Stimulated activated CD4-positive, alpha-beta T cell treated with anti-CD3 and anti-CD28 coated beads, Interleukin-1b, Interleukin-23, amount 100 ng/mL, for 1 hour (primary cell): Measurements from ENCODE around the gene SUSD2.
"Not testable (repeated sequence)": the region's sequence is repeated elsewhere in the genome, so short reads cannot be mapped to it uniquely, and the experiment has no call there.

Experiments used
- DNase-seq, 2 donors: peaks; one replicate each; pipeline ENCODE4 v3.0.0-alpha.2; 2020; ENCODE audit warnings: low read depth in 2 of 2

Gene SUSD2

GRCh38 chr22:24188705-24189248 is 7.5 kb downstream of the SUSD2 start:
- no peak for DNase-seq

DNA sequence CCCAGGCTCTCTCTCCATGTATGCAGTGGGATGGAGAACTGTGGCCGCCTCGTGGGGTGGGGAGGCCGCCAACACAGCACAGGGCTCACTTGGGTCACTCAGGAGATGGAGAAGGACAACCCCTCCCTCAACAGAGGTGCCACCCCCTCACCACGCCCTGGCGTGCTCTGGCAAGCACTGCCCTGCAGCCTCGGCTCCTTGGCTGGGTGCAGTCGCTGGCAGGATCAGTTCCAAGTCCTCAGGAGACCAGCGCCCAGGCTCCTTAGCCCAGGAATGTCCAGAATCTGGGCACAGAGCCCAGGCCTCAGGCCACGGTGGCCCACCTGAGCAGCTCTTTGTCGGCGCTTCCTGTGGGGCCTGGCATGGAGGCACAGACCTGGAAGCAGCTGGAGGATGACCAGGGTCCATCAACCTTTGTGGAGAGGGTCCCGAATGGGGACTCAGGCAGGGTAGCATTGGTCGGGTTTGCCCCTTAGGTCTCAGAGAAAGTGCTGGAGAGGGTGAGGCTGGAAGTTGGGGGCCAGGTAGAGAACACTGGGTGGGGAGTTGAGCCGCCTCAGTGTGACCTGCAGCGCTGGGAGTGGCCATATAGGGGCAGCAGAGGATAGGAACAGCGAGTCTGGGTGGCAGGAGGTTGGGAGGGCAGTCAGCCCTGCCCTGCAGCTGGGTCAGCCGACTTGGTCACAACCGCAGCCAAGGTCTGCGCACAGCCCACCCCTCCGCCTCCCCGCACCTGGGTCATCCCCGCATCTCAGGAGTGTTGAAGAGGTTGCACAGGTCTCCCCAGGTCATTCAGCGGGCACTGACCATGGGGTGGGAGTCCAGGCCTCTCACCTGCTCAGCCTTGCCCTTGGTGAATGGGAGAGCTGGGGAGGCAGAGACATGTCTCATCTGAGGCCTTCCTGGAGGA is 8.2 kb downstream of the SUSD2 start:
- DNase-seq, result no peak

DNA sequence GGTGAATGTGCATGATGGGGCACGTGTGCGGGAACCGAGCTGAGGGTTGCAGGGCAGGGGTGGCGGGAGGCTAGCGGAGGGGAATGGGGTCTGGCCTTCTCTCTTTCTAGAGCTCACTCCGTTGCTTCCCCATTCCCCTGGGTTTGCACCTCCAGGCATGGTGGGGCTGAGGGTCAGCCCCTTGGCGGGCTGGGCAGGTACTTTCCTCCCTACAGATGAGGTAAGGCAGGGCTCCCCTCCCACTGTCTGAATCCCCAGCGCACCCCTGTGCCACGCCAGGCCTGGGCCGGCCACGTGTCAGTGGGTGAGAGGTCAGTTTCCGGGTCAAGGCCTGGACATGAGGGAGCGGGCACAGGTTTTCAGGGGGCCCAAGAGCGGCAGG is 8.9 kb downstream of the SUSD2 start:
- no peak for DNase-seq

DNA sequence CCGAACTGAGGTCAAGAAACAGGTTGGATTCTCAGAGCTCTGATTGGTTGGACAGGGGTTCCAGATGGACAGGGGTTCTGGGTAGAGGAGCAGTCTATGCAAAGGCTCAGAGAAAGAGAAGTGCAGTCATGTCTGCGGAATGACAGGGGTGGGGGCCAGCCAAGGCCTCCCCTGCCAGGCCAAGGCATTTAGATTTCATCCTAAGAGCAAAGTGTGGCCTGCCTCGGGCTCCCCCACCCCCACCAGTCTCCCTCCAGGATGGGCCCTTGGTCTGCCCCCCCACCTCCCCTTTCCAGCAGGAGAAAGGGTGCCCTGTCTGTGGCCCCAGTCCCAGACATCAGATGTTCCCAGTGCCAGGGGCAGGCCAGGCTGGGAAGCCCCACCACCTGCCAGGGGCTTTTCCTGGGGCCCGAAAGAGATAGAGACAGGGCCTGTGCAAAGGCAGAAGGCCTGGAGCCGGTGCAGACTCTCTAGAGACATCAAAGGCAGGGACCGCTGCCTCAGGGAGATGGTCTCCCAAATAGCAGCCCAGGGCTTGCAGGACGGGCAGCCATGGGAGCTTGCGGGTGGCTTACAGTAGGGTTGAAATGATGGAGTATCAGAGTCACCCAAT is 9.4 kb downstream of the SUSD2 start:
- no peak for DNase-seq

GRCh38 chr22:24191381-24191841 is 10.1 kb downstream of the SUSD2 start:
- no peak for DNase-seq

GRCh38 chr22:24191893-24192292 is 10.6 kb downstream of the SUSD2 start:
- DNase-seq, result no peak

DNA sequence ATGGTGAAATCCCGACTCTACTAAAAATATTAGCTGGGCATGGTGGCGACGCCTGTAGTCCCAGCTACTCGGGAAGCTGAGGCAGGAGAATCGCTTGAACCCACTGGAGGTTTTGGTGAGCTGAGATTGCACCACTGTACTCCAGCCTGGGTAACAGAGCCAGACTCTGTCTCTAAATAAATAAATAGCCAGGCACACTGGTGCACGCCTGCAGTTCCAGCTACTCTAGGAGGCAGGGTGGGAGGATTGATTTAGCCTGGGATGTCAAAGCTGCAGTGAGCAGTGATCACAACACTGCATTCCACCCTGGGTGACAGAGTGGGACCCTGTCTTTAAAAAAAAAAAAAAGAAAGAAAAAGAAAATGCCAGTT is 17.4 kb downstream of the SUSD2 start:
- DNase-seq, result no peak

GRCh38 chr22:24200619-24201212 is 19.4 kb downstream of the SUSD2 start:
- no peak for DNase-seq

DNA sequence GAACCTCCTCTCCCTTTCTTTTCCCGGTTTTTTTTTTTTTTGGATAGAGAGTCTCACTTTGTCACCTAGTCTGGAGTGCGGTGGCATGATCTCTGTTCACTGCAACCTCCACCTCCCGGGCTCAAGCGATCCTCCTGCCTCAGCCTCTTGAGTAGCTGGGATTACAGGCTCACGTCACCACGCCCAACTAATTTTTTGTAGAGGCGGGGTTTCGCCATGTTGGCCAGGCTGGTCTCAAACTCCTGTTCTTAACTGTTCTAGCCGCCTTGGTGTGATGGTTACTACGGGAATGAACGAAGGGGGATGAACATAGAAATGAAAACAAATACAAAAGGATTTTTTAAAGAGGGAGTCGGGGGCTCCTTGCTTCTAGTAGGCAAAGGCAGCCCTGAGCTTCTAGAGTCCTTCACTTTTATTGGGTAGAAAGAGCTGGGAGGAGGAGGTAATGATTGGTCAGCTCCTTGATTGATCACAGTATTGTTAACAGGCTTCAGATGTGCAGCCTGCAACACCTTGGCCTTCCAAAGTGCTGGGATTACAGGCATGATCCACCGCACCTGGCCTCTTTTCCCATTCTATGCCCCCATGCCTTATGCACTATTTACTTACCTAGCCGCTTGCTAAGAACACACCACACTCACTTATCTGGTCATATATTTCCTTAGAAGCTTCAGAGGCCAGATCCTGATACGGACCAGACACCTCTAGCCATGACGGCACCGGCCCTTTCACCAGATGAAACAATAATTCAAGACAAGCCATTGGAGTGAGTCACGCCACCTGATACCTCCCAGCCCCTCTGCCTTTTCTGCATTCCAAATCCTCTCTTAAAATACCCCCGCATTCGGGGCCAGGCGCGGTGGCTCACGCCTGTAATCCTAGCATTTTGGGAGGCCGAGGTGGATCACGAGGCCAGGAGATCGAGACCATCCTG is 20.7 kb downstream of the SUSD2 start:
- DNase-seq, result no peak

GRCh38 chr22:24203856-24204255 is 22.6 kb downstream of the SUSD2 start:
- not testable (repeated sequence) for DNase-seq

DNA sequence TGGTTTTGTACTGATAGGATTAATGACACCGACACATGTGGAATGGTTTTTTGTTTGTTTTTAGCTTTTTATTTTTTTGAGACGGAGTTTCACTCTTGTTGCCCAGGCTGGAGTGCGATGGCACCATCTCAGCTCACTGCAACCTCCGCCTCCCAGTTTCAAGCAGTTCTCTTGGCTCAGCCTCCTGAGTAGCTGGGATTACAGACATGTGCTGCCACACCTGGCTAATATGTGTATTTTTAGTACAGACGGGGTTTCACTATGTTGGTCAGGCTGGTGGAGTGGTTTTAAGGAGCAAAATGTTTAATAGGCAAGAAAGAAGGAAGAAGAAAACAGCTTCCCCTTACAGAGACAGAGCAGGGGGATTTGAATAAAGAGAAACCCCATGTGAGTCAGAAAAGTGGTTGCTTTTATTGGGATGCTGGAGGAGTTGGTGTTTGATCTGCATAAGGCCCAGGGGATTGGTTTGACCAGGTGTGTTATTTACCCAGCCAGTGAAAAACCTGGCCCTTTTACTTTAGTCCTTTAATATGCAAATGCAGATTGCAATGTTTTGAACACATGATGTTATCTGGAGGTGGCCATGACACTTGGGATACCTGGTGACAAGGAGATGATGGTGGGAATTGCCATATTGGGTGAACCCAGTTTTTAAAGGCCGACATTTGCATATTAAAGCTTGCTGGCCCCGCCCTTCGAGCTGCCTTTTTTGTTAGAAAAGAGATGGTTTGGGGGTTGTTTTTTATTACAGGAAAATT is 24.3 kb downstream of the SUSD2 start:
- no peak for DNase-seq

DNA sequence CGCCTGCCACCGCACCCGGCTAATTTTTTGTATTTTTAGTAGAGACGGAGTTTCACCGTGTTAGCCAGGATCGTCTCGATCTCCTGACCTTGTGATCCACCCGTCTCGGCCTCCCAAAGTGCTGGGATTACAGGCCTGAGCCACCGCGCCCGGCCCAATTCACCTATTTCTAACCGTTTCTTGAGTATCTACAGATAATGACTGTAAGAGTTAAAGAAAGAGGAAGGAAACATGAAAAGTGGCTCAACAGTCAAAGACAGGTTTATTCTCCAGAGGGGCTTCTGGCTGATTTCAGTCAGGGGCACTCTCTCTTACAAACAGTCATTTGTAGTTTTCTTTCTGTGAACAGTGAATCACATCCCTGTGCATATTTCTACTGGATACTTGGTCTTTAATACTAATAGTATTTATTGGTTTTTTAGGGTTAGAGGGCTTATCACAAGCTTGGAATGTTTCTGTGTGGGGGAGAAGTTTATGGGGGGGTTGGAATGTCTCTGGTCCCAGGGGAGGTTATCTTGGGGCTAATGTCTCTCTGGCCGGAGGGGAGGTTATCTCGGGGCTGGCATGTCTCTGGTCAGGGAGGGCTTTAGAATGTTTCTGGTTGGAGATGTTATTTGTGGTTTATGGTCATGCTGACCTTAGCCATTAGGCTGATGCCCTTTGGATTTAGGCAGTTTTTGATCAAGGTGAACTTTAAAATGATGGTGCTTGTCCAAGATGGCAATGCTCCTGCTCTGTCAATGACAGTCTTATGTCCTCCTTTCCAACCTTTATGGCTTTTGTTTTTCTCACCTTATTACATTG is 25.4 kb downstream of the SUSD2 start:
- DNase-seq, result not testable (repeated sequence)

DNA sequence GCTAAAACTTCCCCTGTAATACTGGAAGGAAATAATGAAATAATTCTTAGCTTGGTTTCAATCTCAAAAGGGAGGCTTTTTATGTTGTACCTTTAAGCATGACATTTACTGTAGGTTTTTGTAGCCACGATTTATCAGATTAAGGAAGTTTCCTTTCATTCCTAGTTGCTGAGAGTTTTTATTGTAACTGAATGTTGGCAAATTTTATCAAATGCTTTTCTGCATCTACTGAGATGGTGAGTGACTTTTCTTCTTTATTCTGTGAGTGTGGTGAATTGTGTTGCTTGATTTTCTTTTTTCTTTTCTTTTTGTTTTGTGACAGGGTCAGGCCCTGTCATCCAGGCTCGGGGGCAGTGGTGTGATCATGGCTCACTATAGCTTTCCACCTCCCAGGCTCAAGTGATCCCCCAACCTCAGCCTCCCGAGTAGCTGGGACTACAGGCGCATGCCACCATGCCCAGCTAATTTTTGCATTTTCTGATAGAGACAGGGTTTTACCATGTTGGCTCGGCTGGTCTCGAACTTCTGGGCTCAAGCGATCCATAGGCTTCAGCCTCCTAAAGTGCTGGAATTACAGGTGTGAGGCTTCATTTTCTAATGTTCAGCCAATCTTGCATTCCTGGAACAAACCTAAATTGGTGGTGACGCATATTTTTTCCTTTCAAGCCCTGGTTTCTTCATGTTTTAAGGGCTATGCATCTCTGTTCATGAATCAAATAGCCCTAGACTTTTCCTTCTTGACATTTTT is 26.2 kb downstream of the SUSD2 start:
- DNase-seq, result no peak

- DNase-seq, result no peak
These were observed 26.9 kb downstream of the SUSD2 start for GRCh38 chr22:24208012-24208749.

DNA sequence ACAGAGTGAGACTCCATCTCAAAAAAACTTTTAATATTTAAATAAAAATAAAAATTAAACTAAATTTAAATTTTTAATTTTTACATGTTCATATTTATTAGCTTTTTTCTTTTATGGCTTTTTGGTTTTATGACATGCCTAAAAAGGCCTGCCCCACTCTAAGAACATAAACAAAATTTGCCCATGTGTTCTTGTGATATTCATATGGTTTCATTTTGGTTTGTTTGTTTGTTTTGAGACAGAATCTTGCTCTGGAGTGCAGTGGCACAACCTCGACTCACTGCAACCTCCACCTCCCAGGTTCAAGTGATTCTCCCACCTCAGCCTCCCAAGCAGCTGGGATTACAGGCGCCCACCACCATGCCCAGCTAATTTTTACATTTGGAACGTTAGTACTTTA is 27.7 kb downstream of the SUSD2 start:
- no peak for DNase-seq

DNA sequence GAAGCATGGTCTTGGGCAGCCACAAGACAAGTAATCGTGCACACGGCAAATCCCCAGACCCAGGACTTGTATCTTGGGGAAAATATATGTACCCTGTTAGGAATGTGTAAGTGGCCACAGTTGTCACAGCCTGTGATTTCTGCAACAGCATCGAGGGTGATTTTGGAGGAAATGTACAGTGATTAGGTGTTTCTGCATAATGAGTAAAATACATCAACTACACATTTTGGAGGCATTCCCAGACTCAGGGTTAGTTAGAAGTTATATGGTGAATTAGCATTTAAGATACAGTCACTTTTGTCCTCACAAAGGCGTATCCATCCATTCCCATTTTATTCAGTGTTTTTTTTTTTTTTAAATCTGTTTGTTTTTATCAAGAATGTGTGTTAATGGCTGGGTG is 28.4 kb downstream of the SUSD2 start:
- DNase-seq, result no peak

GRCh38 chr22:24210409-24210808 is 29.1 kb downstream of the SUSD2 start:
- not testable (repeated sequence) for DNase-seq

- not testable (repeated sequence) for DNase-seq
These were observed 30.4 kb downstream of the SUSD2 start for GRCh38 chr22:24211716-24212115.
